ENCODE results near the gene DAZAP1.

Gene DAZAP1

DNA sequence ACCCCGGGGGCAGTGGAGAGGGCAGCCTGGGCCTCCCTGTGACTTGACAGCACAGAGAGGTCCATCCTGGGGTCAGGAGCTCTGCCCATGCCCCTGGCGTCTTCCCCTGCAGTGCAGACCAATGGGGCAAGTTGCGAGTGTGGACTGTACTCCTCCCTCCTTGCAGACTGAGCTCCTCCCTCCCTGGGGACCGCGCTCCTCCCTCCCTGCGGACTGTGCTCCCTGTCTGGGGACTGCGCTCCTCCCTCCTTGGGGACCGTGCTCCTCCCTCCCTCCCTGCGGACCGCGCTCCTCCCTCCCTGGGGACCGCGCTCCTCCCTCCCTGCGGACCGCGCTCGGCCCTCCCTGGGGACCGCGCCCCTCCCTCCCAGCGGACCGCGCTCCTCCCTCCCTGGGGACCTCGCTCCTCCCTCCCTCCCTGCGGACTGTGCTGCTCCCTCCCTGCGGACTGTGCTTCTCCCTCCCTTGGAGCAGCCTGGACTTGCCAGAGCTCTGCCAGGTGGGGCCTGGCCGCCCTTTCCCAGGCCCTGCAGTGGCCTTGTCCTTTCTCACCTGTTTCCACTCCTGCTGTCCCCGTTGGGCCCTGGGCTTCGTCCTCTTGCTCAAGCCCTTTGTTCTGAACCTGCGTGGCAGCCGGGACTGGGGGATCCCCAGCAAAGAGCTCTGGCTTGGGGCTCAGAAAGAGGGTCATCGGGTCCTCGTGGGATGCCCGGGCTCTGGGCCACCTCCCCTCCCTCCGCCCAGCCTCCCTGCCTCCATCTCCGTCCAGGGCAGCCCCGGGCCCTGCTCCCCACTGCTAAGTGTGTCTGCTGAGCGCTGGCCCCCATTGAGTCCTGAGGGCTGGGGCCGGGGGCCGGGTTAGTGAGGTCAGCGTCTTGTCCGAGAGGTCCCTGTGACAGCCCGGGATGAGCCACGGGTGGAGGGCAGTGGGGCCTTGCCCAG lies 12.9 kb upstream of the DAZAP1 start:
- no peak for DNase-seq

DNA sequence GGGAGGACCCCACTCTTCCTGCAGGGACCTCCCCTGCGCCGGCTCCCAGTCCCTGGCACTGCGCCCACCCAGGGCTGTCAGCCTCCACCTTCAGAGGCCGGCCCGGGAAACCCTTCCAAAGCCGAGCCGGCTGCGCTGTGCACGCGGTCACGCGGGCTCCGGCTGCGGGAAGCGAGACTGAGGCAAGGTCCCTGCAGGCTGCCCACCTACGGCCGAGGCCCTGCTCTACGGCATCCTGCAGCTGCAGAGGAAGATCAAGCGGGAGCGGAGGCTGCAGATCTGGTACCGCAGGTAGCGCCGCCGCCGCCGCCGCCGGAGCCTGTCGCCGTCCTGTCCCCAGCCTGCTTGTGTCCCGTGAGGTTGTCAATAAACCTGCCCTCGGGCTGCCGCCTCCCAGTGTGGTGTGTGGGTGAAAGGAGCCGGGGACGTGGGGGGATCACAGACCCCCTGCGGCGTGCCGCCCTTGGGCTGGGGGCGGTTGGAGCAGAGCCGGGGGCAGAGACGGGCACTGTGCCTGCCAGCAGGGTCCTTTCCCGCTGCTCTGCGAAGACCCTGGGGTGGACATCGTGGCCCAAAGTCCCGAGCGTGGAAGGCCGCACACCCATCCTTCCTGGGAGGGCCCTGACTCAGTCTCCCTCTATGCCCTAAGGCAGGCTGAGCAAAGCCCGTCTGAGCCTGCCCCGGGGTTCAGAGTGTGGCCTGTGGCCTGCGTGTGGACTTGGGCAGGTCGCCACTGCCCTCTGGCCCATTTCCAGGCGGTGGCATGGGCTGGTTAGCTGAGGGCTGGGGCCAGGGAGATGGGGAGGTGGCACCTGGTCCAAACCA lies 12.0 kb upstream of the DAZAP1 start:
- DNase-seq = no peak

DNA sequence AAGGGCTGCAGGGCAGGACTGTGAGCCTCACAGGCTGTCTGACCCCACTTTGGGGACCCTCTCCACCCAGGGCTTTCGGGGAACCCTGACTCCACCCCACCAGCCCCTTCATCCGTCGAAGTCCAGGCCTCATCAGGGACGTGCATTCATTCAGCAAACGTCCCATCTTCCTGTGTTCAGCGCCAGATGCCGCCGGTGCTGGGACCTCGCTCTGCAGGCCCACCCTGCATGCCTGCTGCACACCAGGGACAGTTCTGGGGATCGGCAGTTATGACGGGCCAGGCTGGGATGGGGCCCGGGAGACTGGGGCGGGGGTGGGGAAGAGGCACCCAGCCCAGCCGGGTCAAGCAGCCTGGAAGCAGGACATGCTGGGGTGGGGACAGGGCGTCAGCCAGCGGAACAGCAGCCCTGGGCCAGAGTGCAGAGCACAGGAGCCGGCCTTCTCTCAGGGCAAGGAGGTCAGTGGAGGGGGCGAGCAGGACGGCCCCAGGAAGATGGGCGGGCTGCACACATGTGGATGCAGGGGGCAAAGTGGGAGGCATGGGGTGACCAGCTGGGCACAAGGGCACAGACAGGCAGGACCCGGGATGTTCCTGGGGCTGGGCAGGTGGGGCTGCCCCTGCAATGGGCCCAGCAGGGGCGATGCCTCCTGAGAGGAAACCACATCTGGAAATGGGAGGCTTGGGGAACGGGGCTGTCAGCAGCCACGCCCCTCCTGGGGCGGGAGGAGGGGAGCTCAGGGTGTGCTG lies 11.2 kb upstream of the DAZAP1 start:
- DNase-seq = no peak

DNA sequence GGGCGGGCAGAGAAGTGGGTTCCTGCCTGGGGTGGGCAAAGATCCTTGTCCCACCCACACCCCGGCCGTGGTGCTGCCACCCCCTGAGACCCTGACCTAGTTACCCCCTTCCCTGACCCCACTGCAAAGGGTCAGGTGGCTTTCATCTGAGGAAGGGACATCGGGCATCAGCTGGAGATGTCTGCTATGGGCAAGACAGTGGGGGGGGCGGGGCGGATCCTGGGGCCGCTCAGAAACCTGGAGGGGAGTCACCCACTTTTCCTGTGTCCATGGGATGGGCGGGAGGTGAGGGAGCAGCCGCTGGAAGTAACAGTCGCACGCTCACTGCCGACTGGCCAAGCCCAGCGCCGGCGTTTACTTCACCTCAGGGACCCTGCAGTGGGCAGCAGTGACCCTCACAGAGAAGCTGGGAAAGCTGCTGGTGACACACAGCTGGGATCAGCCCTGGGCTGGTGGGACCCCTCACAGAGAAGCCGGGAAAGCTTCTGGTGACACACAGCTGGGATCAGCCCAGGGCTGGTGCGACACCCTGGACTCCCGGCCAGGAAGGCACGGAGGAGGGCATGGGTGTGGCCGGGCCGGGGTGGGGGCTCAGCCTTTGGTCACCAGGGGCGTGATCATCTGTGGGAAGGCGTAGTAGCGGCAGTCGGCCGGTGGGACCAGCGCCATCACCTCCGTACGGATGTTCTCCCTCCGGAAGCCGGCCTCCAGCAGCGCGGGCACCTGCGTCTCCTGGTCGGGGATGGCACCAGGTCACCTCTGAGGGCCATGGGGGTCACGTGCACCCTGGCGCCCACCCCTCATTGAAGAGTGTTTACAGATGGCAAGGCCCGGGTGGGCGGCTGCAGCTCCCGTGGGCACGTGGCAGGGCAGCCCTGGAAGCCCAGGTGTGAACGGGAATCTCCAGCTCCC lies 10.4 kb upstream of the DAZAP1 start:
- DNase-seq = no peak

DNA sequence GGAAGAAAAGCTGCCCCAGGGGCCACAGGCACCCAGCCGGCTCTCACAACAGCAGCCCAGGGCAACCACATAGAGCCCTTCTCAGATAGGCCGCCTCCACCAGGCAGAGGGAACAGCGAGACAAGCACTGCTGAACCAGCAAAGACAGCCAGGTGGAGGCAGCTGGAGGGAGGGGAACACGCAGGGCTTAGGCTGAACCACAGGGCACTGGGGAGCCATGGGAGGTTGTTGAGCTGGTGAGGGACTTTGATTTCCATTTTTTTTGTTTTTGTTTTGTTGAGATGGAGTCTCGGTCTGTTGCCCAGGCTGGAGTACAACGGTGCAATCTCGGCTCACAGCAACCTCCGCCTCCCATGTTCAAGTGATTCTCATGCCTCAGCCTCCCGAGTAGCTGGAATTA lies 9.5 kb upstream of the DAZAP1 start:
- no peak for DNase-seq

DNA sequence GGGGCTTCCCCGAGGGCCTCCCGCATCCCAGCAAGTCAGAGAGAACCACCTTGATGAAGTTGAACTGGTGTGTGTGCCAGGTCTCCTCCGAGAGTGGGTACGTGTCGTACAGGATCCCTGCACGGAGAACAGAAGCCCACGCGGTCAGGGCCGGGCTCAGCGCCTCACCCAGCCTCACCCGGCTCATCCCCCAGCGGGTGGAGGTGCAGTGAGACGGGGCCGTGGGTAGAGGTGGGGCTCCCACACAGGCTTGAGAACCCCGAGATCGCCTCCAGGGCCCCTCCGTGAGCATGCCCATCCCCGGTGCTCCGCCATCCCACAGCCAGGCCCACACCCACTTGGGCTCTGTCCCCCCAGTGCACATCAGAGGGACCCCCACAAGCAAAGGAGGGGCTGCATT lies 8.3 kb upstream of the DAZAP1 start:
- no peak for DNase-seq

DNA sequence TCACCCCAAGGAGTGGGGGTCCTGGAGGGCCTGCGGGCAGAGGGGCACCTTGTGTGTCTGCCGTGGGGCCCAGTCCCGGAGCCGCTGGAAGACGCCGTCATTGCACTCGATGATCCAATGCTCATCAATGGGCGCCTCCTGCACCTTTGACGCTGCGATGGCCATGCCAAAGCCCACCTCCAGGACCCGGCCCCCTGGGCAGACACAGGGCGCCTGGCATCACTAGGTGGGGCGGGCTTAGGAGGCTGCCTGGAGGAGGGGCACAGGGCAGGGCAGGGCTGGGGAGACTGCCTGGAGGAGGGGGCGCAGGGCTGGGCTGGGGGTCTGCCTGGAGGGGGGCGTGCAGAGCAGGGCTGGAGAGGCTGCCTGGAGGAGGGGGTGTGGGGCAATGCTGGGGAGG lies 7.6 kb upstream of the DAZAP1 start:
- DNase-seq = no peak

DNA sequence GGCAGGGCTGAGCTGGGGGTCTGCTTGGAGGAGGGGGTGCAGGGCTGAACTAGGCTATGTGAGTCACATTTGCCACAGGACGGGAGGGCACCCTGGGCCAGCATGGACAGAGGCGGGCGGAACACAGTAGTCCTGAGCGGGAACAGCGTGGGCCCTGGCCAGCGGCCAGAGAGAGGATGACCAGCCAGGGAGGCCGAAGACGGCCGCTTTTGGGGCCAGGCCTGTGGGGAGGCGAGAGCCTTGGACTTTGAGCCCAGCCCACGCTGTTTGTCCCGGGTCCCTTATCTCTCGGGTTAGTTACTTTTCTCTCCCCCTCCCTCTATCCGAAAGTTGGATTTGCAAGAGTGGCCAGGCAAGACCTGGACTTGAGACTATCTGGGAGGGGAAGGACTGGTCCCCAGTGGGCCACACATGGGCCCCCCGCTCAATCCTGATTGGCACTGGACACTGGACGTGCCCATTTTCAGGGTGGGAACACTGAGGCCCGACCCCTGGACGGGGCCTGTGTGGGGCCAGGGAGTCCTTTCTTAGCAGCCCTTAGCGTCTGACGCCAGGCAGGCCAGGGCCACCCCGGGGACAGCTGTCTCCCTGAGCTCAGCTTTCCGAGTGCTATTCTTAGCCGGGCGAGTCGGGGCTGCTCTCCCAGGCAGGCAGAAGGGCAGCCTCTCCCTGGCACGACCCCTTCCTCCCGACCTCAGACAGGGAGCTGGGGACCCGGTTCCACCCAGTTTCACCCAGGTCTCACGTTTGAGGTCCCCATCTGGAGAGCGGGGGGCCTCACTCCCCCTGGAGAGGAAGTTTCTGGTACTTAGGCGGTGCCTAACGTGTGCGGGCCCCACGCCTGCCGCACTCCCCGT lies 6.9 kb upstream of the DAZAP1 start:
- no peak for DNase-seq

DNA sequence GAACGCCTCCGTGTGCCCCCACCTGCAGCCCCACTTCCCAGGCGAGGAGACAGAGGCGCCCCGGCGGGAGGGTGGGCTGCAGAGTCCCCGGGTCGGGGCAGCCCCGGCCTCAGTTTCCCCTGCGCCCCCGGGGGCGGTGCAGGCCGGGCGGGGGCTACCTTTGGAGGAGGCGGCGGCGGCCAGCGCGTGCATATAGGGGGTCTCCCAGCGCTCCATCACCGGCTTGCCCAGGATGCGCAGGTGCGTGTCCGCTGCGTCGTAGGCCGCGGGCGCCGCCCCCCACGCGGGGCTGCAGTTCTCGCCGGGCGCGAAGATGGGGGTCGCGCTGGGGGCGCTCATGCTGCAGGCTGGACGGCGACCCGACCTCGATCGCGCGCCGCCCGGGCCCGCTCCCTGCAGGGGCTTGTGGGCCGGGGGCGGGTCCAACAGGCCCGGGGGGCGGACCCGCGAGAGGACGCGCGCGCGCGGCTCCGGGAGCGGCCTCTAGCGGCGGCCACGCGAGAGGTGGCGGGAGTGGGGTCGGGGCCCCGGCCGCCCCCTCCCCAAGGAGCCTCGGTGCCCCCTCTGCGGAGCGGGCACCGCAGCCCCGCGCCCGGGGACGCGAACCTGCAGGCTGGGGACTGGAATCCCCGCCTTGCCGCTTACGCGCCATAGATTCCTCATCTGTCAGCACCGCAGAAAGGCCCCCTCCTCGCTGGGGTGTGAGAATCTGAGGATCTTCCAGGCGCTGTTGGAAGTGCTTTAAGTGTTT lies 6.1 kb upstream of the DAZAP1 start, which contains the start of gene GAMT:
TSS of gene GAMT (minus strand) at position 405 of the 751 bp plus-strand sequence. CDS start at position 339, 66 bp downstream.
- DNase-seq = no peak

DNA sequence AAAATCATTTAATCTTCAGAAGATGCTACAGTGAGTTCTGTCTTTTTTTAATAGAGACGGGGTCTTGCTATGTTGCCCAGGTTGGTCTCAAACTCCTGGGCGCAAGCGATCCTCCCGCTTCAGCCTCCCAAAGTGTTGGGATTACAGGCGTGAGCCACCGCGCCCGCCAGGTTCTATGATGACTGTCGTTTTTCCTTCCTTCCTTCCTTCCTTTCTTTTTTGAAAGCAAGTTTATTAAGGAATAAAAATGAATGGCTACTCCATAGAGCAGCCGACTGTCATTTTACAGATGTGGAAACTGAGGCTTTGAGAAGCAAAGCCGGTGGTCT lies 5.5 kb upstream of the DAZAP1 start:
- DNase-seq = no peak

DNA sequence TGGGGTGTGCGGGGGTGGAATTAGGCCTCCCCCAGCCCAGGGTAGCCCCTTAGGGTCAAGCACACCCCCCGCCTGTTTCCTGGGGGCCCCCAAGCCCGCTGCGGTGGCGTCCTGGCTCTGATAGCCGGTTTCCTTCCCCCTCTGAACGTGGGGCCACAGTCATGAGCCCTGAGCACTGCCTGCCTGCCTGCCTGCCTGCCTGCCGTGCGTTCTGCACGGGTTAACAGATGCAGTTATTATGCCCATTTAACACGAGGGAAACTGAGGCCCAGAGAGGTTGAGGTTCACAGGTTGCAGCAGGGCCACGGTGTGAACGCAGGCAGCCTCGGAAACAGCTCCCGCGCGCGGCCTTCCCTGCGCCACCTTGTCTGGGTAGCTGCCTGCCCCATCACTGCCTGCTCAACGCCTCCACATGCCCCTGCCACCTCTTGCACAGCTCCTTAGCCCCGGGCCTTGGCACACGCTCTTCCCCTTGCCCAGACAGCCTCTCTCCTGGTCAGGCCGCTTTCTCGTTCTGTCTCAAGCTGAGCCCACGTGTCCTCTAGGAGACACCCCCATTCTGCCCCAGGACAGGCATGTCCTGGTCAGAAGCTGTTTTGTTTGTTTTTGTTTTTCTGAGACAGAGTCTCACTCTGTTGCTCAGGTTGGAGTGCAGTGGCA lies 4.8 kb upstream of the DAZAP1 start:
- DNase-seq = no peak

DNA sequence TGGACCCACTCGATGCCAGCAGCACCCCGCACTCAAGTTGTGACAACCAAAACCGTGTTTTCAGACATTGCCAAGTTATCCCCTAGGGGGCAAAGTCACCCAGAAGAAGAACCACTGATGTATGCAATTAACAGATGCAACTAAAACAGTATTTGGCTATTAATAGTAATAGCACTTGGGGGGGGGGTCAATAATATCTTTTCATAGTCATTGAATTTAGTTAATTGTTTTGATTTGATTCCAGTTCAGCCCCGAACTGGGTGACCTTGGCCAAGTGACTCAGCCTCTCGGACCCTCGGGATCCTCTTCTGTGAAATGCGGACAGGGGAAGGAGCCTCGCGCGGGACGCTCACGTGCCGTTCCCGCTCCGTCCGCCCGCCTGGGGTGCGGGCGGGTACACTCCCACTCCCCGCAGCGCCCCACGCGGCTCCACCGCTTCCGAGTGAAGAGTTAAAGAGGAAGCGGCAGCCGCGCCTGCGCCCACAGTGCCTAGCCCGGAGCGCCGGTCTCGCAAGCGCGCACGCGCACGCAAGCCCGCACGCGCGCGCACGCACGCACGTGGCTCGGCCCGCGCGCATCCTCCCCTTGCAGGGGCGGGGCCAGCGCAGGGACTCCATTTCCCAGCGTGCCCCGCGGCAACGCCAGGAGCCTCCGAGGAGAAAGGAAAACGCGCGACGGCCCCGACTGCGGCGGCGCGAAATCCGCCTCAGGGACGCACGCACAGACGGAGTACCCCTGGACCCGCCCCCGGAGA lies 435 bp upstream of the DAZAP1 start:
- peak; percentile 87 for DNase-seq

DNA sequence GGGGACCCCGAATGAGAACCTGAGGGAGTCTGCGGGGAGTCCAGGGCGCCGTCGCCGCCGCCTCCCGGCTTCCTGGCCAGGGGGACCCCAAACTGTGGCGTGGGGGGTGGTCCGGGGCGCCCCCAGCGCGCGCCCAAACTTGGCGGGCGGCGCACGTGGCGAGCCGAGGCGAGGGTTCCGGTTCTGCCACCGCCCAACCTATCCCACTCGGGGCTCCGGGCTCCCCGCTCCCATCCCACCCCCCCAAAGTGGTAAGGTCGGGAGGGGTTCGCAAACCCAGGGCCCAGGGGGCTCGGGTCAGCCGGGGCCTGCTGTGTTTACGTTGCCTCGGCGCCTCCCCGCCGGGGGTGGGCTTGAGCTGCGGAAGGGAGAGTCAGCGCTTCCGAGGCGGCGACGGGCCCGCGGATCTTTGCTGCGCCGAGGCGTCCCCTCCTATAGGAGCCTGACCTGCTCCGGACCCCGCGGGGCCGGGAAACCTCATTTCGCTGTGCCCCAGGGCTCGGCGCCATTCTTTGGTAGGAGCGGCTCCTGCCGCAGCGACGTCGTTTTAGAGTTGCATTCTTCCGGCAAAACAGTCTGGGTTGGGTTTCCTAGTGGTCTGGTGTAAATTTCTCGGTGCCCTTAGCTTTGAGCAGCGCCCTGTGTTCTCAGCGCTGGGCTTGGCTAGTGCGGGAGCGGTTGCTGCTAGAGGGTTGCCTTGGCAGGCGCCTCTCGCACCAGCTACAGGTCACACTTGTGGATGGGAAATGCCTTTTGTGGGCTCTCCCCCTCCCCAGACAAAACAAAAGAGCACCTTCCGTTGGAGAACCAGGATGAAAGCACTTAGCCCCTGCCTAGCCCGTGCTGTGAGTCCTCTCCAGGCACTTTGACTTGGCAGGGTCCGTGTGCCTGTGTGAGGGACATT lies 1.2 kb downstream of the DAZAP1 start:
- DNase-seq = no peak

DNA sequence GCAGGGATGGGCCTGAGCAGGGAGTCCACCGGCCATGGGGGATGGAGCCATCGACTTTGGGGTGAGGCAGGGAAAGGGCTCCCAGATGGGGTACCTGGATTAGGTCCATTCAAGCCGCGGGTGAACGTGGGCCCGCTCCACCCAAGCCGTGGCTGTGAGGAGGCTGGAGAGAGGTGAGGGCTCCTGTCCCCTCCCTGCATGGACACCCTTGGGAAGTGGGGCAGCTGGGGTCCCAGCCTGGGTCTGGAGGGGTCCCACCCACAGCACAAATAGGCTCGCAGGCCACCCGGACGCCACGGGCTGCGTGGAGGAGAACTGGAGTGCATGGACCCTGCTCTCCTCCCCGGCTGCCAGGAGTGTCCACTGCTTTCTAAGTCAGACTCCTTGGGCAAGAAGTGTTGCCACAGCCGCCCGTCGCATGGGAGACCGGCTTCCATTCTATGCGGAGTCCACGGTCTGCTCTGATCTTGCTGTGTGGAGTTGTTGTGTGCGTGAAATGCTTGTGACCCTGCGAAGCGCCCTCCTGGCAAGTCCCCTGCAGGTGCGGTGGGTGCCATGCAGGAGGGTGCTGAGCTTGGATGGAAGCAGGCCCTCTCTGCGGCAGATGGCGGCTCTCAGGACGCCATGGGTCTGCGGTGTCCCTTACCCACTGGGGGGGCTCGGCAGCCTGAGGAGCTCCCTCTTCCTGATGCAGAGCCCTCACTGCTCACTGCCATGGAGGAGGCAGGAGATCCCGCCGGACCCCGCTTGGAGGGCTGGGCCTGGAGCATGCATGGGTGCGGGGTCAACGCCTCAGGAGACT lies 2.0 kb downstream of the DAZAP1 start:
- DNase-seq = no peak

DNA sequence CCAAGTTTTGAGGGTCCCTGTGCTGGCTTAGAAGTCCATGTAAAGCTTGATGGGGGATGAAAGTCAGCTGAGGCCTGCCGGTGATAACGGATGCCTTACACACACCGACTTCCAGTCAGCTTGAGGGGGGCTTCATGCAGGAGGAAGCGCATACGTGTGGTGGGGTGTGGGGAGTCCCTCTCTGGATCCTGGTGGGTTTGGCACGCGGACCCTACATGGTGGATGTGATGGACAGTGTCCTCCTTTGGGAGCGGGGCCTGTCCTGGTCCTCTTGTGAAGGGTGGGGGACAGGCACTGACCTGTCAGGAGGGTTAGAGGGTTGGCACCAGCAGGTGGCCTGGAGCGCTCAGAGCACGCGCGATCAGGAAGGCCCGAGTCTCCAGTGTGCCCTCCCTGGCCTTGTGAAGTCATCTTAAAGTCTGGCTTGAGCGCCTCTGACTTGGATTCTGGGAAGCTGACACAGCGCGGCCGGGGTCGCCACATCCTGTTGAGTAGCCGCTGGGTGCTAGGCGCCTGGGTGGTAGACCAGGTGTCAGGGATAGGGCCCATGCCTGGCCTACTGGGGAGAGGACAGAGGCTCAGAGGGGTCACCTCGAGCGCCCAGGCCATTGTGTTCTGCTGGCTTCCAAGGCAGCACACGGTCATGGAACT lies 2.9 kb downstream of the DAZAP1 start:
- no peak for DNase-seq

DNA sequence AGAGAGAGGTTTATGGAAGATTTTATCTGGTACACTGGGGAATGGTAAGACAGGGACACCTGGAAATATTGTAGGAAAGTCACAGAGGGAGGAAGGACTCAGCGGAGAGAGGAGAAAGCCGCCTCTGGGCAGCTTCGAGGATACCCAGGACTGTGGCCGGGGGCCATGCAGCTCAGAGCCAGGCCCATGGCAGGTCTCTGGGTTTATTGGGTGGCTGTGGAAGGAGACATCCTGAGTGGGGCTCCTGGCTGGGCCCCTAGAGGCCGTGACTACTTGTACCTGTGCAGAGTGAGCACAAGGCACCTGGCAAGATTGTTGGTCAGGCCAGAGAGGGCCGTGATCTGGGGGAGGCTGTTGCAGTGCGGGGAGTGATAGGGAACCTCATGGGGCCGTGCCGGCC lies 3.4 kb downstream of the DAZAP1 start:
- DNase-seq = no peak

Measured in NCI-H2081 treated with DMSO at 0.1 percent for 48 hours (cell line).